Kidney epithelial cell (primary cell): ENCODE data around the gene DCAF5. TPM values are rescaled to one million over a fixed set of nuclear protein-coding genes. Genes with fewer than 3 reads are reported as not detected.

Experiments
- DNase-seq: peaks from one replicate; pipeline ENCODE4 v3.0.0-alpha.2; 2010; ENCODE audit warnings: low read depth
- H3K27me3 ChIP-seq: 2 replicates; pipeline ENCODE4 v1.6.0; 2011; ENCODE audit warnings: low read length; ENCODE audit not compliant: control insufficient read depth, insufficient read depth
- H3K36me3 ChIP-seq: 2 replicates; pipeline ENCODE4 v1.5.1; 2011; ENCODE audit warnings: low read length; ENCODE audit not compliant: control insufficient read depth, insufficient read depth
- H3K4me3 ChIP-seq: 2 replicates; pipeline ENCODE4 v1.5.1; 2011; ENCODE audit warnings: low read depth, mild to moderate bottlenecking, control low read depth, low read length
- total RNA-seq: library from RNA; depleted of rRNA; stranded (reverse); fragments of >200 nt; gene quantifications from 2 replicates; pipeline ENCODE4 v1.2.3, GENCODE V29; 2015
- TF ChIP-seq, protein P1 (sequence below): IDR thresholded peaks from 2 replicates; pipeline ENCODE4 v1.5.1; 2011; ENCODE audit warnings: mild to moderate bottlenecking, moderate library complexity, low read length, control low read depth, inconsistent platforms; ENCODE audit not compliant: insufficient read depth, poor library complexity, severe bottlenecking

The DCAF5 gene, protein sequence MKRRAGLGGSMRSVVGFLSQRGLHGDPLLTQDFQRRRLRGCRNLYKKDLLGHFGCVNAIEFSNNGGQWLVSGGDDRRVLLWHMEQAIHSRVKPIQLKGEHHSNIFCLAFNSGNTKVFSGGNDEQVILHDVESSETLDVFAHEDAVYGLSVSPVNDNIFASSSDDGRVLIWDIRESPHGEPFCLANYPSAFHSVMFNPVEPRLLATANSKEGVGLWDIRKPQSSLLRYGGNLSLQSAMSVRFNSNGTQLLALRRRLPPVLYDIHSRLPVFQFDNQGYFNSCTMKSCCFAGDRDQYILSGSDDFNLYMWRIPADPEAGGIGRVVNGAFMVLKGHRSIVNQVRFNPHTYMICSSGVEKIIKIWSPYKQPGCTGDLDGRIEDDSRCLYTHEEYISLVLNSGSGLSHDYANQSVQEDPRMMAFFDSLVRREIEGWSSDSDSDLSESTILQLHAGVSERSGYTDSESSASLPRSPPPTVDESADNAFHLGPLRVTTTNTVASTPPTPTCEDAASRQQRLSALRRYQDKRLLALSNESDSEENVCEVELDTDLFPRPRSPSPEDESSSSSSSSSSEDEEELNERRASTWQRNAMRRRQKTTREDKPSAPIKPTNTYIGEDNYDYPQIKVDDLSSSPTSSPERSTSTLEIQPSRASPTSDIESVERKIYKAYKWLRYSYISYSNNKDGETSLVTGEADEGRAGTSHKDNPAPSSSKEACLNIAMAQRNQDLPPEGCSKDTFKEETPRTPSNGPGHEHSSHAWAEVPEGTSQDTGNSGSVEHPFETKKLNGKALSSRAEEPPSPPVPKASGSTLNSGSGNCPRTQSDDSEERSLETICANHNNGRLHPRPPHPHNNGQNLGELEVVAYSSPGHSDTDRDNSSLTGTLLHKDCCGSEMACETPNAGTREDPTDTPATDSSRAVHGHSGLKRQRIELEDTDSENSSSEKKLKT
- 23.6 and 25.9 TPM in 2 replicates for total RNA-seq

DNA sequence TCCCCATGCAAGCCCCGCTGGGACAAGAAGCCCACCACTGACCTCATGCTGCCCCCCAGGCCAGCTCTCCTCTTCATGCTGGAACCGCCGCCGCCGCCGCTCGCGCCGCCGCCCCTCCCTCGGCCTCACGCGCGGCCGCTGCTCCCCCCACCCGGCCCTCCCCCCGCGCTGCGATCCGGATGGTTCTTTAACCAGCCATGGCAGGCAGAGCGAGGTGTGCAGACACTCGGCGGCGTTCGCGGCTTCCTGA, at the start of gene DCAF5:
Gene DCAF5, minus strand, starts transcription at position 218 of the 250 bp plus-strand sequence. Its CDS starts 141 bp downstream, at position 77.
- TF ChIP-seq, protein P1, sequence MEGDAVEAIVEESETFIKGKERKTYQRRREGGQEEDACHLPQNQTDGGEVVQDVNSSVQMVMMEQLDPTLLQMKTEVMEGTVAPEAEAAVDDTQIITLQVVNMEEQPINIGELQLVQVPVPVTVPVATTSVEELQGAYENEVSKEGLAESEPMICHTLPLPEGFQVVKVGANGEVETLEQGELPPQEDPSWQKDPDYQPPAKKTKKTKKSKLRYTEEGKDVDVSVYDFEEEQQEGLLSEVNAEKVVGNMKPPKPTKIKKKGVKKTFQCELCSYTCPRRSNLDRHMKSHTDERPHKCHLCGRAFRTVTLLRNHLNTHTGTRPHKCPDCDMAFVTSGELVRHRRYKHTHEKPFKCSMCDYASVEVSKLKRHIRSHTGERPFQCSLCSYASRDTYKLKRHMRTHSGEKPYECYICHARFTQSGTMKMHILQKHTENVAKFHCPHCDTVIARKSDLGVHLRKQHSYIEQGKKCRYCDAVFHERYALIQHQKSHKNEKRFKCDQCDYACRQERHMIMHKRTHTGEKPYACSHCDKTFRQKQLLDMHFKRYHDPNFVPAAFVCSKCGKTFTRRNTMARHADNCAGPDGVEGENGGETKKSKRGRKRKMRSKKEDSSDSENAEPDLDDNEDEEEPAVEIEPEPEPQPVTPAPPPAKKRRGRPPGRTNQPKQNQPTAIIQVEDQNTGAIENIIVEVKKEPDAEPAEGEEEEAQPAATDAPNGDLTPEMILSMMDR: no peak
- no peaks in the 10 kb centered on the region for H3K27me3 ChIP-seq
- no peaks in the 10 kb centered on the region for H3K36me3 ChIP-seq
- H3K4me3 ChIP-seq: peak within 1 kb of the TSS; percentile 79
- no peak for DNase-seq

DNA sequence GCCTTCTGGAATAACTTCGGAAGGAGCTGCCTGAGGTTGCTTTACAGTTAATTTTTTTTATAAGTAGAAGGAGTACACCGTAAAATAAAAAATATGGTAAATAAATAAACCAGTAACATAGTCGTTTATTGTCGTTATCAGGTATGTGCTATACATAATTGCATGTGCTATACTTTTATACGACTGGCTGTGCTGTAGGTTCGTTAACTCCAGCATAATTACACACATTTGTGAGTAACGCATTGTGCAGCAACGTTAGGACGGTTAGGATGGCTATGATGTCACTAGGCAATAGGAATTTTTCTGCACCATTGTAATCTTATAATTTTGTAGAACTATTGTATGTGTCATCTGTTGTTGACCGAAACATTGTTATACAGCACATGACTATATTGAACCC, 46.9 kb upstream of the DCAF5 start:
- H3K36me3 ChIP-seq: no peaks in the 10 kb centered on the region
- H3K27me3 ChIP-seq: no peaks in the 10 kb centered on the region
- no peak overlapping the region for H3K4me3 ChIP-seq
- no peak for DNase-seq
- TF ChIP-seq, protein P1: no peak

DNA sequence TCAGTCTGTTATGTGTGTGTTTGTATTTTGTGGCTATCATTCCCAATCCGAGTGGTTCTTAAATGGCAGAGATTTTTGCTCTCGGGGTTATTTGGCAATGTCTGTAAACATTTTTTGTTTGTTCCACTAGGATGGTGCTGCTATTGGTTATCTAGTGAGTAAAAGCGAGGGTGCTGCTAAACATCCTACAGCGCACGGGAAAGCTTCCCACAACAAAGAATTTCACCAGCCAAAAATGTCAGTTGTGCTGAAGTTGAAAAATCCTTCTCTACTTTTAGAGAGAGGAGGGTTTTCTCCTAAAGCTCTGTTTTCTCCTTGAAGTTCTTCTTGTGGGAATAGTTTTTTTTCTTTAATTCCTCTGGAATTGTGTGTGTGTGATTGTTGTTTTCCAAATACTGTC, 40.8 kb upstream of the DCAF5 start:
- DNase-seq: no peak
- Histone ChIP-seq H3K27me3 (no peaks in the 10 kb centered on the region), H3K36me3 (no peaks in the 10 kb centered on the region), H3K4me3 (no peak overlapping the region)
- TF ChIP-seq, protein P1: no peak

DNA sequence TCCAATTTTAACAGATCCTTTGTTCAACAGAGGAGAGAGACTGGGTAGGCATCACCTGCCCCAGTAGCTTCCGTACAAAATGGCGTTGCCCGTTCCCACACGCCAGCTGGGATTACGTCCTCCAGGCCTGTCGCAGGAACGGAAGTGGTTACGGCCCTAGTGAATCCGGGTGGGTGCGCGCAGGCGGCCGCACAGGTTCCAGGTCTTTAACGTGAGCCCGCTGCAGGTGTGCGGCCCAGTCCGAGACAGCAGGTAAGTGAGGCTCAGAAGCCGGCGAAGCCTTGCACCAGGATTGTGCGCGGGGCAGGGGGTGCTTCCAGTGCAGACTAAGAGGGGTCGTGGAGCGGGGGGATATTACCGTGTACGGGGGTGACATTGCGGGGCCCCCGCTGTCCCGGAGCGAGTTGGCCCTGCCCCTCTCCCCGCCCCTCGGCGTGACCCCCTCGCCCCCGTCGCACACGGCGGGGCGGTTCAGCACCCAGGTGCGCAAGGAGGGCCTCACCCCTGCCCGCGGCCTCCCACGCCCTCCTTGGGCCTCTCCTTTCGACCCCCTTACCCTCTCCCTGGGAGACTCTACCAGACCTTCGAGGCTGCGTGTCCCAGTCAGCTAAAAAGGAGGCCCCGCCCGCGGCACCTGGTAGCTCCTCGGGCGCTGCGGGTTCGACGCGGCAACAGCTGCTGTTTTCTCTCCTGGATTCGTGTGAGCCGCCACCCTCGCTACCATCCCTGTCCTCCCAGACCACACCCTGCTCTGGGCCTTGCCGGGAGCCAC, 38.6 kb upstream of the DCAF5 start, which contains the start of gene EXD2:
Gene EXD2, plus strand, starts transcription at position 159 of the 772 bp plus-strand sequence. CDS start 17,973 bp downstream, outside the sequence.
- Histone ChIP-seq H3K4me3 (peak within 1 kb of the TSS; percentile 98), H3K27me3 (no peaks in the 10 kb centered on the region), H3K36me3 (no peaks in the 10 kb centered on the region)
- TF ChIP-seq, protein P1: no peak
- DNase-seq: peak; percentile 62

DNA sequence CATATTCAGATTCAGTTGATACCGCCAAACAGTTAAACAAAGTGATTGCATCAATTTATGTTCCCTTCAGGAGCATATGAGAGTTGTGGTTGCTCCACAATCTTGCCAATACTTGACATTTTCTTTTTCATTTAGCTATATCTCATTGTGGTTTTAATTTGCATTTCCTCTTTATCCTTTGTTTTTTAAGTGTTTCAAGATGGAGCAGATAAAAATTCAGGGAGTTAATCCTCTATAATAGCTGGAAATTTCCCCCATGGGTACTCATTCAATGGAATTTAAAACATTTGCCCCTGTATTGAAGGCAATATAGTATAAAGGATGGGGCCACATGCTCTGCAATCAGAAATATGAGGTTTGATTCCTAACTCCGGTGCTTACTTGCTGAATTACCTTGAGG, 37.3 kb upstream of the DCAF5 start:
- TF ChIP-seq, protein P1: no peak
- H3K36me3 ChIP-seq: no peaks in the 10 kb centered on the region
- H3K4me3 ChIP-seq: no peak overlapping the region
- H3K27me3 ChIP-seq: no peaks in the 10 kb centered on the region
- DNase-seq: no peak
